HepG2 (cell line): ENCODE results near the gene VAC14. TPM values are rescaled to one million over a fixed set of nuclear protein-coding genes. Genes with fewer than 3 reads are reported as not detected.

Experiments
- ATAC-seq: fragments of 200-7000 bp; cut with Tn5 transposase; 3 replicates; pipeline ENCODE4 v1.9.1; 2020; ENCODE audit warnings: mild to moderate bottlenecking, moderate library complexity
- BruUV-seq: library from RNA; stranded (reverse); fragments of 400-500 nt; replicated peaks from 2 replicates; lab custom pipeline; 2021; lab: Mats Ljungman, UMichigan
- CTCF ChIA-PET: fragments of 300-600 bp; formaldehyde crosslinking; extraction: SDS; loops from one replicate; lab custom pipeline; 2021; ENCODE audit warnings: low total read pairs, inconsistent platforms, low intra/inter-chr PET ratio; lab: Yijun Ruan, JAX
- POLR2A ChIA-PET: fragments of 350-600 bp; sonication (Branson Sonifier 250); formaldehyde crosslinking; loops from one replicate; lab custom pipeline; 2020; ENCODE audit warnings: antibody characterized with exemption, inconsistent platforms; lab: Yijun Ruan, JAX
- DNase-seq: peaks from one replicate; pipeline ENCODE4 v3.0.0-alpha.2; 2015; ENCODE audit warnings: low spot score
- FAIRE-seq: peaks from 3 replicates; lab custom pipeline; 2011; peaks lifted over from hg19 to GRCh38; lab: Jason Lieb, UNC
- H2AFZ ChIP-seq: one replicate; pipeline ENCODE4 v1.6.1; 2011; ENCODE audit warnings: low read length, inconsistent platforms
- H3K27ac ChIP-seq: fragments of 300-600 bp; 3 replicates; pipeline ENCODE4 v1.8.0; 2011; ENCODE audit warnings: mixed run types, mild to moderate bottlenecking, mixed read lengths, low read length, inconsistent platforms; ENCODE audit not compliant: insufficient read depth; ENCODE audit errors: extremely low read length
- H3K27me3 ChIP-seq, 2 experiments: fragments of 200-600 bp in 1 of 2; 2 replicates in 1 of 2; 3 replicates in 1 of 2; pipeline versions ENCODE4 v1.6.0 to v1.8.0; 2011; ENCODE audit warnings: low read length in 2 of 2, mild to moderate bottlenecking in 2 of 2, moderate library complexity in 2 of 2, inconsistent platforms in 1 of 2; ENCODE audit not compliant: insufficient read depth in 2 of 2, control insufficient read depth in 1 of 2
- H3K36me3 ChIP-seq, 2 experiments: fragments of 200-600 bp in 1 of 2; replicated peaks in 1 of 2; 2 replicates in 1 of 2; 3 replicates in 1 of 2; pipeline versions ENCODE4 v1.5.1 to v1.8.0; 2011; ENCODE audit warnings: low read length in 2 of 2, inconsistent platforms in 1 of 2; ENCODE audit not compliant: insufficient read depth in 2 of 2, control insufficient read depth in 1 of 2
- H3K4me1 ChIP-seq: 2 replicates; pipeline ENCODE4 v1.5.1; 2012; ENCODE audit warnings: low read length, inconsistent platforms; ENCODE audit not compliant: insufficient read depth
- H3K4me2 ChIP-seq: 2 replicates; pipeline ENCODE4 v1.6.0; 2011; ENCODE audit warnings: low read depth, low read length, inconsistent platforms
- H3K4me3 ChIP-seq, 3 experiments: fragments of 200-600 bp in 1 of 3; sonication (generic), shearing (Covaris generic) in 1 of 3; replicated peaks in 1 of 3; 2 replicates each; pipeline ENCODE4 v1.5.1; 2011 to 2016; ENCODE audit warnings: low read length in 3 of 3, inconsistent platforms in 2 of 3, low read depth in 2 of 3, mild to moderate bottlenecking in 2 of 3, control low read depth in 1 of 3, mixed read lengths in 1 of 3; ENCODE audit not compliant: insufficient read depth in 1 of 3
- H3K79me2 ChIP-seq: one replicate; pipeline ENCODE4 v1.6.1; 2011; ENCODE audit warnings: low read length, inconsistent platforms; ENCODE audit not compliant: insufficient read depth
- H3K9ac ChIP-seq: 2 replicates; pipeline ENCODE4 v1.6.0; 2011; ENCODE audit warnings: mild to moderate bottlenecking, low read depth, low read length, inconsistent platforms; ENCODE audit not compliant: insufficient read depth
- H3K9me3 ChIP-seq: 2 replicates; pipeline ENCODE4 v1.5.1; 2012; ENCODE audit warnings: mild to moderate bottlenecking, low read length
- H4K20me1 ChIP-seq: 2 replicates; pipeline ENCODE4 v1.6.0; 2011; ENCODE audit warnings: inconsistent platforms, mild to moderate bottlenecking, low read length, moderate library complexity; ENCODE audit not compliant: insufficient read depth
- ATF7-NPFF ChIP-seq: sonication (generic); formaldehyde crosslinking; IDR thresholded peaks from 2 replicates; pipeline ENCODE4 v1.8.1; 2023; ENCODE audit warnings: mild to moderate bottlenecking, low read depth, missing genetic modification reagents, moderate library complexity
- DPF2 ChIP-seq: sonication (generic); formaldehyde crosslinking; IDR thresholded peaks from 2 replicates; pipeline ENCODE4 v1.4.0; 2020; ENCODE audit warnings: mild to moderate bottlenecking, low read depth, missing genetic modification reagents, borderline replicate concordance
- EP300 ChIP-seq, 3 experiments: sonication (generic) in 1 of 3; formaldehyde crosslinking in 1 of 3; IDR thresholded peaks; 2 replicates each; pipeline versions ENCODE4 v1.5.1 to v1.6.1; 2011 to 2020; ENCODE audit warnings: low read depth in 2 of 3, low read length in 2 of 3, borderline replicate concordance in 1 of 3, improper control_type of control experiment in 1 of 3, mild to moderate bottlenecking in 1 of 3, missing genetic modification reagents in 1 of 3, moderate library complexity in 1 of 3
- FIP1L1 ChIP-seq: fragments of 200-400 bp; formaldehyde crosslinking; IDR thresholded peaks from 2 replicates; pipeline ENCODE4 v1.6.1; 2018; ENCODE audit warnings: low read depth, mild to moderate bottlenecking, low read length, moderate library complexity, borderline replicate concordance; ENCODE audit not compliant: insufficient read depth
- HES4 ChIP-seq: sonication (generic); formaldehyde crosslinking; IDR thresholded peaks from 2 replicates; pipeline ENCODE4 v1.9.0; 2021; ENCODE audit warnings: mild to moderate bottlenecking, missing genetic modification reagents, borderline replicate concordance
- MAFK ChIP-seq, 2 experiments: IDR thresholded peaks in 1 of 2; conservative IDR thresholded peaks in 1 of 2; 2 replicates each; pipeline ENCODE4 v1.6.1; 2011; ENCODE audit warnings: improper control_type of control experiment in 2 of 2, low read length in 2 of 2
- MXD4 ChIP-seq: IDR thresholded peaks from 2 replicates; pipeline ENCODE4 v1.6.1; 2016; ENCODE audit warnings: mild to moderate bottlenecking, missing biosample characterization, missing genetic modification reagents
- MYC ChIP-seq: sonication (generic); formaldehyde crosslinking; IDR thresholded peaks from 2 replicates; pipeline ENCODE4 v1.9.0; 2021; ENCODE audit warnings: missing genetic modification reagents, borderline replicate concordance
- NFE2L1 ChIP-seq: sonication (generic); formaldehyde crosslinking; IDR thresholded peaks from 2 replicates; pipeline ENCODE4 v1.4.0; 2020; ENCODE audit warnings: missing genetic modification reagents, mild to moderate bottlenecking, borderline replicate concordance
- NFE2L2 ChIP-seq: fragments of 150-350 bp; IDR thresholded peaks from 2 replicates; pipeline ENCODE4 v1.6.1; 2014; ENCODE audit warnings: low read length
- PAX8 ChIP-seq: sonication (generic); formaldehyde crosslinking; IDR thresholded peaks from 2 replicates; pipeline ENCODE4 v1.8.0; 2022; ENCODE audit warnings: mild to moderate bottlenecking, missing genetic modification reagents, borderline replicate concordance
- SALL1 ChIP-seq: sonication (generic); formaldehyde crosslinking; IDR thresholded peaks from 2 replicates; pipeline ENCODE4 v1.8.0; 2022; ENCODE audit warnings: mild to moderate bottlenecking, missing genetic modification reagents
- SMC3 ChIP-seq: IDR thresholded peaks from 2 replicates; pipeline ENCODE4 v1.6.1; 2011; ENCODE audit warnings: low read length, improper control_type of control experiment
- SOX13 ChIP-seq, 3 experiments: fragments of 450-650 bp in 1 of 3; sonication (generic) in 1 of 3; formaldehyde crosslinking in 1 of 3; IDR thresholded peaks in 2 of 3; conservative IDR thresholded peaks in 1 of 3; 2 replicates each; pipeline versions ENCODE4 v1.5.0 to v1.6.1; 2016 to 2020; ENCODE audit warnings: antibody characterized with exemption in 1 of 3, mild to moderate bottlenecking in 1 of 3, missing compliant biosample characterization in 1 of 3, missing genetic modification reagents in 1 of 3, moderate library complexity in 1 of 3
- SRF ChIP-seq: IDR thresholded peaks from 2 replicates; pipeline ENCODE4 v1.6.1; 2011; ENCODE audit warnings: mild to moderate bottlenecking, low read depth, low read length, moderate library complexity
- ZEB1 ChIP-seq: IDR thresholded peaks from 2 replicates; pipeline ENCODE4 v1.6.1; 2012; ENCODE audit warnings: mild to moderate bottlenecking, low read depth, inconsistent platforms; ENCODE audit not compliant: insufficient replicate concordance
- ZFX ChIP-seq: sonication (generic); formaldehyde crosslinking; IDR thresholded peaks from 2 replicates; pipeline ENCODE4 v1.4.0; 2020; ENCODE audit warnings: mild to moderate bottlenecking, low read depth, missing genetic modification reagents, moderate library complexity
- ZNF331 ChIP-seq: sonication (generic); formaldehyde crosslinking; IDR thresholded peaks from 2 replicates; pipeline ENCODE4 v1.4.0; 2020; ENCODE audit warnings: missing genetic modification reagents
- ZNF546 ChIP-seq: sonication (generic); formaldehyde crosslinking; conservative IDR thresholded peaks from 2 replicates; pipeline ENCODE4 v1.8.1; 2023; ENCODE audit warnings: mild to moderate bottlenecking, missing genetic modification reagents
- ZNF563 ChIP-seq: sonication (generic); formaldehyde crosslinking; IDR thresholded peaks from 2 replicates; pipeline ENCODE4 v1.8.0; 2022; ENCODE audit warnings: mild to moderate bottlenecking, moderate library complexity, missing genetic modification reagents
- ZNF607 ChIP-seq: sonication (generic); formaldehyde crosslinking; IDR thresholded peaks from 2 replicates; pipeline ENCODE4 v1.5.1; 2020; ENCODE audit warnings: missing genetic modification reagents, mild to moderate bottlenecking, borderline replicate concordance
- ZNF768 ChIP-seq: sonication (generic); formaldehyde crosslinking; IDR thresholded peaks from 2 replicates; pipeline ENCODE4 v1.4.0; 2020; ENCODE audit warnings: missing genetic modification reagents
- WGBS: methylation state at CpG from one replicate; pipeline ENCODE4 v1.1.6; 2017; ENCODE audit warnings: low lambda C conversion rate; 5-methylcytosine and 5-hydroxymethylcytosine counted together
- in situ Hi-C: cut with HindIII; loops from 2 replicates; pipeline ENCODE4 v1.10.0; 2017; ENCODE audit warnings: low pct_unique_long_range_greater_than_20kb; ENCODE audit not compliant: extremely low pct_ligation_motif_present
- intact Hi-C: fragments of 100-400 bp; cut with micrococcal nuclease; formaldehyde crosslinking; loops from one replicate; pipeline ENCODE4 v1.10.0; 2022; ENCODE audit not compliant: unreplicated experiment
- polyA plus RNA-seq, 8 experiments: library from polyadenylated mRNA; depleted of rRNA in 3 of 8; stranded (reverse) in 7 of 8; unstranded in 1 of 8; fragments of >200 nt; fragmentation: Illumina TruSeq in 4 of 8; extraction: Trizol in 4 of 8; gene quantifications; 2 replicates each; pipeline versions ENCODE4 v1.2.1 to v1.2.3, GENCODE V29; 2011 to 2016; ENCODE audit warnings: low read depth in 4 of 8, missing spikeins in 1 of 8, mixed read lengths in 1 of 8; ENCODE audit not compliant: insufficient read depth in 1 of 8
- total RNA-seq, 5 experiments: library from RNA; depleted of rRNA; stranded (reverse); fragments of >200 nt; fragmentation: Illumina TruSeq; extraction: Trizol; gene quantifications; 2 replicates each; pipeline ENCODE4 v1.2.3, GENCODE V29; 2016; ENCODE audit warnings: low read depth in 1 of 5

VAC14 gene
- total and polyA plus RNA-seq, 2 of the 13 experiments (the other 11 are each of a cell fraction or from before 2014, with no cell fraction given) = 23.5 to 24.6 TPM

DNA sequence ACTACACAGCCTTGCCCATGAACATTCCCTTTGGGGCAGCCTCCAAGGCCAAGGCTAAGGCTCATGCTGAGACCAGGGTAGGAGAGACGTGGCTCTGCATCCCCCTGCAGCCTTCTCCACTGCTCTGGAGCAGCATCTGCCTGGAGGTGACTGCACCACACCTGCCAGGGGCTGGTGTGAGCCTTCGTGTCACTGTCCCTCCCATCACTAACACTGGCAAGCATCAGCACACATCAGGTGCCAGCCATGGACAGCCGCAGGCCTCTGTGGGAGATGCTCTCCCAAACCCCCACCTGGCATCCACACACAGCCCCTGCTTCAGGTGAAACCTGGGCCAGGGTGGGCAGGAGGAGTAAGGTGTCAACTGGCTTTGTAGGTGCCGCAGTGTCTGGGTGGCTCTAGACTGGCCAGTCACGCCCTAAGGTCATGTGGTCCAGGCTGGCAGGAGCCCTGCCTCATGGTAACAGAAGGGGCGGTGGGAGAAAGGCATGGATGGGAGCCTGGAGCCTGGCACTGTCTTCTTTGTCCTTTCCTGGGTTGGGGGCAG is 97.0 kb downstream of the VAC14 start (continued):
- TF ChIP-seq NFE2L2 (no peak), ZNF607 (CRISPR knock-in tag) (no peak), ZEB1 (no peak), HES4 (no peak)

DNA sequence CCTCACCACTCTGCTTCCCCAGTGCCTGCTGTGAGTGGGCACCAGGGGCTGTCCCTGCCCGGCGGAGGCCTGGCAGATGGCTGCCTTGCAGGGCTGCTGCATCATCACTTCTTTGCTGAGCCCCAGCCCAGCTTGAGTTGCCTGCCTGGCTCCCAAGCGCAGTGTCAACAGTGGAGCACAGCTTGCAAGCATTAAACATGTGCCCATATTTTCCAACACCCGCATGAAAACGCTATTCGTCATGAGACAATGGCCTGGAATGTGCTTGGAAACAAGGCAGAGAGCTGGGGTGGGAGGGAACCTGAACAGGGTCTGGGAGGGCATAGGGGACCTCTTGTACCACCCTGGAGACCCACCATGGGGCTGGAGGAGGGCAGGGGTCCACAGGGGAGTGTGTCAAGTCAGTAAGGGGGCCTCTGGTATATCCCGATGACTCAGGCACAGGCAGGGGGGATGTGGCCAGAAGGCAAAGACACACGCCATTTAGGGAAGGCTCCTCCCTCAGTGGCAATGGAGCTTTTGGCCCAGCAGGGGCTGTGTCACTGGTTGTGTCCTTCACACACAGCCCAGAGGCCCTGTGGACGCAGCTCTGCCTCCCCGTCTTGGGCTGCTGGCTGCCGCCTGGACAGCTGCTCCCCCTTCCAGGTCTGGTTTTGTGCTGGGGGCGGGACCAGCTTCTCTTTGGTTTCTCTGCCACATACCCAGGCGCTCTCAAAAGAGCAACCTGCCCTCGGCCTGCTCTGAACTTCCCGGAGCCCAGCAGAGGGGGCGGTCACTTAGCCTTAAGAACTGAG is 97.7 kb downstream of the VAC14 start:
- in situ Hi-C loops (no loop called here), intact Hi-C loops (loop anchor here (1.0 to 2.0 kb wide), 4 partner anchors 16 to 68 kb away; partner anchors contain the start of gene MTSS2)
- peak; percentile 90 for FAIRE-seq
- Histone ChIP-seq H2AFZ (no peak overlapping the region), H3K9me3 (no peaks in the 10 kb centered on the region), H3K36me3 (peaks cover 2 to 5% of the 10 kb centered on the region in 2 experiments; a peak in 2 of 5 replicates), H3K27me3 (no peaks in the 10 kb centered on the region), H3K4me1 (peaks cover 52% of the 10 kb centered on the region), H4K20me1 (no peaks in the 10 kb centered on the region), H3K79me2 (no peaks in the 10 kb centered on the region), H3K4me3 (peak overlapping the region in 1 of 3 experiments; percentile 21; a peak in 1 of 6 replicates), H3K27ac (peak overlapping the region; percentile 31), H3K9ac (peak overlapping the region; percentile 52), H3K4me2 (peak overlapping the region; percentile 63)
- CTCF ChIA-PET = interaction anchor here (1.6 to 2.9 kb wide), 2 partner anchors 35 to 68 kb away, joined by 16 to 27 read pairs; no protein-coding TSS in a partner anchor
- DNase-seq = peak; percentile 79
- WGBS = 55% methylated on average over 12 of the region's 16 CpGs
- BruUV-seq = no TSS peak
- ATAC-seq = peak; percentile 91
- POLR2A ChIA-PET = interaction anchor here (0.7 to 7.0 kb wide), 15 partner anchors 8 to 68 kb away, joined by 3 to 134 read pairs (median 6); partner anchors contain the start of gene MTSS2
- TF ChIP-seq FIP1L1 (0 out of 2 replicates have a peak, but pooled peaks have one; percentile 18), SRF (peak; percentile 62; the same call in 1 of the 2 replicates), ZNF563 (no peak), PAX8 (CRISPR knock-in tag) (no peak), MXD4 (CRISPR knock-in tag) (no peak), MYC (CRISPR knock-in tag) (0 out of 2 replicates have a peak, but pooled peaks have one; percentile 10), MAFK (conservative IDR thresholded peaks at IDR 0.05 in 1 of 2, IDR thresholded peaks at IDR 0.05 in 1 of 2; ENCODE audit: low read length in 2 of 2) (0 out of 4 replicates have a peak, but pooled peaks of 1 of the 2 experiments have one; percentile 8), EP300 (IDR thresholded peaks at IDR 0.05; ENCODE audit: low read depth in 2 of 2, low read length in 2 of 2) (no peak), EP300 (CRISPR knock-in tag; IDR thresholded peaks at IDR 0.05; ENCODE audit: borderline replicate concordance) (no peak), SOX13 (IDR thresholded peaks at IDR 0.05) (no peak), SOX13 (CRISPR knock-in tag; conservative IDR thresholded peaks at IDR 0.05 in 1 of 2, IDR thresholded peaks at IDR 0.05 in 1 of 2) (peak in 1 of 2 experiments; percentile 3; a peak in 1 of 4 replicates), ZFX (CRISPR knock-in tag) (peak; percentile 21), ZNF546 (no peak), DPF2 (no peak), ZNF331 (0 out of 2 replicates have a peak, but pooled peaks have one; percentile 40), NFE2L1 (CRISPR knock-in tag) (no peak), SALL1 (CRISPR knock-in tag) (peak; percentile 23; the same call in 1 of the 2 replicates), ZNF768 (CRISPR knock-in tag) (peak; percentile 78), SMC3 (peak; percentile 48), ATF7-NPFF (CRISPR knock-in tag) (0 out of 2 replicates have a peak, but pooled peaks have one; percentile 35)
